Measurements from ENCODE around the gene HLA-A.

DNA sequence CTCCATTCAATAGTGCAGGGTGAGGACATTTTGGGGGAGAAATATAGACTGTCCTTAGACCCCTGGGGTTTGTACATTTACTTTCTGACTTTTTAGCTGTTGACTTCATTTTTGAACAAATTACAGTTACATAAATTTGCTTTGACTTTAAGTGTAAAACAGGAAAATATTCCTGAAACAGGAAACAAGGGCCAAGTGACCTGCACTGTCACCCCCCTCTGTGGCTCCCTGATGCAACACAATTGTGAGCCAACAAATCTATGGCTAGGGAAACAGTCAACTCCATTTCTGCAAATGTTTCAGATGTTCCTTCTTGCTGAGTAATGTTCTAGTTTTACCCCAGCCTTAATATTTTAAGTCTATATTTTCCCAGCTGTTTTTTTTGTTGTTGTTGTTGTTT lies 39.8 kb downstream of the HLA-A start:
- TF ChIP-seq, protein P1, sequence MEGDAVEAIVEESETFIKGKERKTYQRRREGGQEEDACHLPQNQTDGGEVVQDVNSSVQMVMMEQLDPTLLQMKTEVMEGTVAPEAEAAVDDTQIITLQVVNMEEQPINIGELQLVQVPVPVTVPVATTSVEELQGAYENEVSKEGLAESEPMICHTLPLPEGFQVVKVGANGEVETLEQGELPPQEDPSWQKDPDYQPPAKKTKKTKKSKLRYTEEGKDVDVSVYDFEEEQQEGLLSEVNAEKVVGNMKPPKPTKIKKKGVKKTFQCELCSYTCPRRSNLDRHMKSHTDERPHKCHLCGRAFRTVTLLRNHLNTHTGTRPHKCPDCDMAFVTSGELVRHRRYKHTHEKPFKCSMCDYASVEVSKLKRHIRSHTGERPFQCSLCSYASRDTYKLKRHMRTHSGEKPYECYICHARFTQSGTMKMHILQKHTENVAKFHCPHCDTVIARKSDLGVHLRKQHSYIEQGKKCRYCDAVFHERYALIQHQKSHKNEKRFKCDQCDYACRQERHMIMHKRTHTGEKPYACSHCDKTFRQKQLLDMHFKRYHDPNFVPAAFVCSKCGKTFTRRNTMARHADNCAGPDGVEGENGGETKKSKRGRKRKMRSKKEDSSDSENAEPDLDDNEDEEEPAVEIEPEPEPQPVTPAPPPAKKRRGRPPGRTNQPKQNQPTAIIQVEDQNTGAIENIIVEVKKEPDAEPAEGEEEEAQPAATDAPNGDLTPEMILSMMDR (IDR thresholded peaks at IDR 0.05; ENCODE audit: poor library complexity), result no peak
- no peak for TF ChIP-seq EZH2 (IDR thresholded peaks at IDR 0.05; ENCODE audit: borderline replicate concordance)
